Gastroesophageal sphincter (tissue), 3 donors: ENCODE data around the gene DMRT1.

Experiments
- CTCF ChIP-seq, 4 experiments: fragments of 200-600 bp in 2 of 4; fragments of 450-650 bp in 2 of 4; sonication (generic) in 1 of 4; IDR thresholded peaks; one replicate each; pipeline ENCODE4 v1.5.1; 2017 to 2019; ENCODE audit warnings: antibody characterized with exemption in 4 of 4, mild to moderate bottlenecking in 2 of 4, moderate library complexity in 2 of 4
- EP300 ChIP-seq: sonication (generic); formaldehyde crosslinking; IDR thresholded peaks from one replicate; pipeline ENCODE4 v1.6.1; 2017; ENCODE audit warnings: antibody characterized with exemption, mild to moderate bottlenecking

- no peak for TF ChIP-seq CTCF (IDR thresholded peaks at IDR 0.05)
- no peak for TF ChIP-seq EP300
Measured at GRCh38 chr9:980640-981039, 139.1 kb downstream of the DMRT1 start.
